A673 (cell line): ENCODE measurements around the gene HAGH. TPM values are rescaled to one million over a fixed set of nuclear protein-coding genes. Genes with fewer than 3 reads are reported as not detected.

Experiments used
- BruUV-seq: library from RNA; stranded (reverse); fragments of 400-500 nt; replicated peaks from 2 replicates; lab custom pipeline; 2021; lab: Mats Ljungman, UMichigan
- CTCF ChIA-PET: fragments of 300-600 bp; sonication (Branson Sonifier 250); formaldehyde crosslinking; loops from one replicate; lab custom pipeline; 2022; ENCODE audit warnings: antibody characterized with exemption; lab: Charles Lee
- POLR2A ChIA-PET: fragments of 300-600 bp; sonication (Branson Sonifier 250); formaldehyde crosslinking; loops from one replicate; lab custom pipeline; 2022; ENCODE audit warnings: antibody characterized with exemption; ENCODE audit not compliant: low non-redundant PET; lab: Charles Lee
- DNase-seq: peaks from one replicate; pipeline ENCODE4 v3.0.0-alpha.2; 2015; ENCODE audit warnings: low spot score
- H3K27ac ChIP-seq: fragments of 200-600 bp; sonication (generic); 2 replicates; pipeline ENCODE4 v1.5.1; 2016; ENCODE audit warnings: mixed run types, low read depth, mild to moderate bottlenecking, mixed read lengths, antibody characterized with exemption, low read length; ENCODE audit not compliant: poor library complexity, severe bottlenecking
- H3K27me3 ChIP-seq: fragments of 200-600 bp; sonication (generic); replicated peaks from 2 replicates; pipeline ENCODE4 v1.6.1; 2017; ENCODE audit warnings: mixed run types, low read depth, mild to moderate bottlenecking, mixed read lengths, antibody characterized with exemption, low read length; ENCODE audit not compliant: insufficient read depth, poor library complexity
- H3K36me3 ChIP-seq: fragments of 200-600 bp; sonication (generic); 2 replicates; pipeline ENCODE4 v1.6.1; 2016; ENCODE audit warnings: mixed run types, mild to moderate bottlenecking, mixed read lengths, antibody characterized with exemption, low read length; ENCODE audit not compliant: insufficient read depth, poor library complexity, severe bottlenecking
- H3K4me1 ChIP-seq: fragments of 200-600 bp; sonication (generic); 2 replicates; pipeline ENCODE4 v1.6.1; 2017; ENCODE audit warnings: mixed run types, mild to moderate bottlenecking, mixed read lengths, antibody characterized with exemption, low read length; ENCODE audit not compliant: insufficient read depth, poor library complexity, severe bottlenecking
- H3K4me3 ChIP-seq: fragments of 200-600 bp; sonication (generic); 2 replicates; pipeline ENCODE4 v1.5.1; 2016; ENCODE audit warnings: low read depth, mixed run types, mild to moderate bottlenecking, mixed read lengths, low read length; ENCODE audit not compliant: poor library complexity, severe bottlenecking
- H3K9me3 ChIP-seq: fragments of 200-600 bp; sonication (generic); 2 replicates; pipeline ENCODE4 v1.6.1; 2016; ENCODE audit warnings: mixed run types, low read depth, mild to moderate bottlenecking, mixed read lengths, antibody characterized with exemption, low read length; ENCODE audit not compliant: poor library complexity, severe bottlenecking
- EZH2 ChIP-seq: fragments of 200-600 bp; sonication (generic); IDR thresholded peaks from 2 replicates; pipeline ENCODE4 v1.6.1; 2017; ENCODE audit warnings: borderline replicate concordance, low read depth, mild to moderate bottlenecking, mixed read lengths, antibody characterized with exemption, low read length; ENCODE audit not compliant: poor library complexity, severe bottlenecking
- intact Hi-C: fragments of 100-400 bp; cut with micrococcal nuclease; formaldehyde crosslinking; loops from one replicate; pipeline ENCODE4 v1.10.0; 2022; ENCODE audit not compliant: unreplicated experiment
- total RNA-seq: library from RNA; stranded (reverse); gene quantifications from 2 replicates; pipeline ENCODE4 v1.2.3, GENCODE V29; 2021
- TF ChIP-seq, protein P1 (sequence below): fragments of 300-800, 200-600 bp; sonication (generic); conservative IDR thresholded peaks from 2 replicates; pipeline ENCODE4 v1.5.1; 2017; ENCODE audit warnings: low read depth, mild to moderate bottlenecking, antibody characterized with exemption, low read length, moderate library complexity, mixed read lengths

Gene HAGH
- total RNA-seq, 1 experiment from 2014 or later: 14.4 TPM

- ChIA-PET CTCF (no interaction called here), POLR2A (no interaction called here)
- no peak for DNase-seq
- Histone ChIP-seq H3K4me3 (no peak overlapping the region), H3K36me3 (peaks cover 14% of the 10 kb centered on the region), H3K27ac (no peak overlapping the region), H3K9me3 (no peaks in the 10 kb centered on the region), H3K4me1 (no peaks in the 10 kb centered on the region), H3K27me3 (no peaks in the 10 kb centered on the region)
- TF ChIP-seq, protein P1, sequence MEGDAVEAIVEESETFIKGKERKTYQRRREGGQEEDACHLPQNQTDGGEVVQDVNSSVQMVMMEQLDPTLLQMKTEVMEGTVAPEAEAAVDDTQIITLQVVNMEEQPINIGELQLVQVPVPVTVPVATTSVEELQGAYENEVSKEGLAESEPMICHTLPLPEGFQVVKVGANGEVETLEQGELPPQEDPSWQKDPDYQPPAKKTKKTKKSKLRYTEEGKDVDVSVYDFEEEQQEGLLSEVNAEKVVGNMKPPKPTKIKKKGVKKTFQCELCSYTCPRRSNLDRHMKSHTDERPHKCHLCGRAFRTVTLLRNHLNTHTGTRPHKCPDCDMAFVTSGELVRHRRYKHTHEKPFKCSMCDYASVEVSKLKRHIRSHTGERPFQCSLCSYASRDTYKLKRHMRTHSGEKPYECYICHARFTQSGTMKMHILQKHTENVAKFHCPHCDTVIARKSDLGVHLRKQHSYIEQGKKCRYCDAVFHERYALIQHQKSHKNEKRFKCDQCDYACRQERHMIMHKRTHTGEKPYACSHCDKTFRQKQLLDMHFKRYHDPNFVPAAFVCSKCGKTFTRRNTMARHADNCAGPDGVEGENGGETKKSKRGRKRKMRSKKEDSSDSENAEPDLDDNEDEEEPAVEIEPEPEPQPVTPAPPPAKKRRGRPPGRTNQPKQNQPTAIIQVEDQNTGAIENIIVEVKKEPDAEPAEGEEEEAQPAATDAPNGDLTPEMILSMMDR: no peak
- TF ChIP-seq EZH2: no peak
- BruUV-seq: no TSS peak
- intact Hi-C loops: loop anchor here (10.0 kb wide), 1 partner anchor 46 kb away; the partner anchor contains the start of genes FAHD1 and HAGH
Measured at GRCh38 chr16:1778200-1779179, 48.1 kb downstream of the HAGH start.

DNA sequence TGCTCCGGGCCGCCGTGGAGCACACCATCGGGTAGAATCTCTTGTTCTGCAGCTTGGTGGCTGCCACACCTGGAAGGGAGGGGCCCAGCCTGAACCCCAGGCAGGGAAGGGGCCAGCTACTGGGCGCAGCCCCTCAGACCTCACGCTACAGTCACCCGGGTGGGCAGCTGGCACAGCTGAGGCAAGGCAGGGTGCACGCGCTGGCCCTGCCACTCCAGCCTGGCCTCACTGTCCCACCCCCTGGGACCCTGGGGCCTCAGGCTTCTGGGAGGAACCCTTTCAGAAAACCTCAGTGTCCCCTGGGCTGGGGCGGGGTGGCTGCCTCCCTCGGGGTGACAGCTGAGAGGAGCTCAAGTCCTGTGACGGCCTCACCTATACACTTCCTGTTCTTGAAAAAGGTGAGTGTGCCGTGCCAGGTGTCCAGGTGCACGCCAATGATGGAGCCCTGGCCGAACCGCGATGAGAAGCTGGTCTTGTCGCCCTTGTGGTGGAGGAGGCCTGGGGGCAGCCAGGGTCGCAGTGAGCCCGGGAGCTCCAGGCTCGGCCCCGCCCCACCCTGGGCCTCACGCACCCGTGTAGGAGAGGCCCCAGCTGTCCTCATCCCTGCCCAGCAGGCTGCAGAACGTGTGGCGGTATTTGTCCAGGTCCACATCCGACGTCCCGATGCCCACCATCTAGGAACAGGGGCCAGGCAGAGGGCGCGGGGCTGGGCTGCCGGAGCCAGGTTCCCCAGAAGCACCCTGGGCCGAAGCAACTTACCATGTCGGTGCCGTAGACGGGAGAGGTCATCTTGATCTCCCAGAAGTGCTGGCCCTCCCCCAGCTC is 49.0 kb downstream of the HAGH start:
- Histone ChIP-seq H3K4me3 (no peak overlapping the region), H3K36me3 (peaks cover 14% of the 10 kb centered on the region), H3K27ac (no peak overlapping the region), H3K27me3 (no peaks in the 10 kb centered on the region), H3K4me1 (no peaks in the 10 kb centered on the region), H3K9me3 (no peaks in the 10 kb centered on the region)
- TF ChIP-seq, protein P1: no peak
- no peak for TF ChIP-seq EZH2
- no peak for DNase-seq
- ChIA-PET POLR2A (no interaction called here), CTCF (no interaction called here)
- BruUV-seq: no TSS peak
- intact Hi-C loops: loop anchor here (10.0 kb wide), 1 partner anchor 47 kb away; the partner anchor contains the start of genes FAHD1 and HAGH

DNA sequence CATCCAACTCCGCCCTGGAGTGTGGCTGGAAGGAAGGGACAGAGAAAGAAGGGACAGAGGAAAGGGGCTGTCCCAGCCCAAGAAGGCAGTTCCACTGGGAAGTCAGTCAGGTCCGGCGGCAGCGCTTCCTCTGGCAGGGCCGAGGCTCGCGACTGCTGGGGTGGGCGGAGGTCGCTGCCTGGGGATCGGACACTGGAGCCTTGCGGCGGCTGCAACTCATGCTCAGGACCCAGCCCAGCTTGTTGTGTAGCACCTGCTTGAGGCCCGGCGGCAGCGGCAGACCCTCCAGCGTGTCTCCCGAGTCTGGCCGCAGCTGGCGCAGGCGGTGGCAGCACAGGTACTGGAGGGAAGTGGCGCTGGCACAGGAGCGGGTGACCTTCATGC is 49.6 kb downstream of the HAGH start:
- no peak for TF ChIP-seq EZH2
- TF ChIP-seq, protein P1: no peak
- no TSS peak for BruUV-seq
- no peak for DNase-seq
- Histone ChIP-seq H3K4me3 (no peak overlapping the region), H3K36me3 (peaks cover 14% of the 10 kb centered on the region), H3K4me1 (no peaks in the 10 kb centered on the region), H3K27ac (no peak overlapping the region), H3K27me3 (no peaks in the 10 kb centered on the region), H3K9me3 (no peaks in the 10 kb centered on the region)
- POLR2A ChIA-PET: no interaction called here
- CTCF ChIA-PET: no interaction called here
- intact Hi-C loops: loop anchor here (10.0 kb wide), 1 partner anchor 48 kb away; the partner anchor contains the start of genes FAHD1 and HAGH
